ENCODE data around the gene TOMM22.

The TOMM22 gene

GRCh38 chr22:38715176-38715764 is 33.5 kb downstream of the TOMM22 start:
- no peak for DNase-seq (ENCODE audit: low read depth)

- DNase-seq (ENCODE audit: low read depth), result no peak
Observed at GRCh38 chr22:38715852-38716251, 34.1 kb downstream of the TOMM22 start.

- no peak for DNase-seq (ENCODE audit: low read depth)
Observed at GRCh38 chr22:38716271-38716670, 34.5 kb downstream of the TOMM22 start.

- DNase-seq (ENCODE audit: low read depth), result no peak
Observed at GRCh38 chr22:38716826-38717225, 35.1 kb downstream of the TOMM22 start.

GRCh38 chr22:38717244-38717643 is 35.5 kb downstream of the TOMM22 start:
- DNase-seq (ENCODE audit: low read depth), result no peak

- no peak for DNase-seq (ENCODE audit: low read depth)
Observed at GRCh38 chr22:38718414-38718813, 36.7 kb downstream of the TOMM22 start.

GRCh38 chr22:38719196-38719595 is 37.4 kb downstream of the TOMM22 start:
- no peak for DNase-seq (ENCODE audit: low read depth)

GRCh38 chr22:38720350-38720749 is 38.6 kb downstream of the TOMM22 start:
- DNase-seq (ENCODE audit: low read depth), result no peak

- DNase-seq (ENCODE audit: low read depth), result no peak
Observed at GRCh38 chr22:38721551-38721950, 39.8 kb downstream of the TOMM22 start.

GRCh38 chr22:38724176-38724575 is 42.4 kb downstream of the TOMM22 start:
- DNase-seq (ENCODE audit: low read depth), result no peak

- DNase-seq (ENCODE audit: low read depth), result no peak
Observed at GRCh38 chr22:38724926-38725571, 43.3 kb downstream of the TOMM22 start.

- DNase-seq (ENCODE audit: low read depth), result no peak
Observed at GRCh38 chr22:38725900-38726655, 44.3 kb downstream of the TOMM22 start.

GRCh38 chr22:38727123-38727522 is 45.4 kb downstream of the TOMM22 start:
- DNase-seq (ENCODE audit: low read depth), result no peak

GRCh38 chr22:38727530-38728451 is 46.0 kb downstream of the TOMM22 start:
- DNase-seq (ENCODE audit: low read depth), result no peak

GRCh38 chr22:38728871-38729796 is 47.4 kb downstream of the TOMM22 start:
- no peak for DNase-seq (ENCODE audit: low read depth)

- DNase-seq (ENCODE audit: low read depth), result no peak
Observed at GRCh38 chr22:38729946-38730345, 48.2 kb downstream of the TOMM22 start.

GRCh38 chr22:38730411-38730871 is 48.7 kb downstream of the TOMM22 start:
- DNase-seq (ENCODE audit: low read depth), result no peak

- DNase-seq (ENCODE audit: low read depth), result no peak
Observed at GRCh38 chr22:38731703-38732161, 50.0 kb downstream of the TOMM22 start.

- DNase-seq (ENCODE audit: low read depth), result no peak
Observed at GRCh38 chr22:38732251-38732815, 50.6 kb downstream of the TOMM22 start.

GRCh38 chr22:38733329-38733723 is 51.6 kb downstream of the TOMM22 start:
- DNase-seq (ENCODE audit: low read depth), result no peak
